H1 (cell line): ENCODE data around the gene USF1.

Experiments
- CBX5 ChIP-seq: fragments of 300-800, 300-1000 bp; sonication (generic); IDR thresholded peaks from 2 replicates; pipeline ENCODE4 v1.7.1; 2016; ENCODE audit warnings: antibody characterized with exemption, low read length, low read depth
- CHD1 ChIP-seq: IDR thresholded peaks from 2 replicates; pipeline ENCODE4 v1.6.1; 2012; ENCODE audit warnings: low read depth, low read length, improper control_type of control experiment
- CHD2 ChIP-seq: IDR thresholded peaks from 2 replicates; pipeline ENCODE4 v1.6.1; 2012; ENCODE audit warnings: low read length, improper control_type of control experiment
- EZH2 ChIP-seq: fragments of 200-600 bp; sonication (generic); IDR thresholded peaks from 2 replicates; pipeline ENCODE4 v1.7.1; 2012; ENCODE audit warnings: low read depth, mild to moderate bottlenecking, moderate library complexity, low read length, inconsistent platforms; ENCODE audit not compliant: severe bottlenecking
- GTF2F1 ChIP-seq: IDR thresholded peaks from 2 replicates; pipeline ENCODE4 v1.6.1; 2012; ENCODE audit warnings: low read depth, low read length, improper control_type of control experiment, borderline replicate concordance
- MAX ChIP-seq: IDR thresholded peaks from 2 replicates; pipeline ENCODE4 v1.6.1; 2012; ENCODE audit warnings: inconsistent platforms
- PHF8 ChIP-seq: fragments of 200-600 bp; sonication (generic); conservative IDR thresholded peaks from 2 replicates; pipeline ENCODE4 v1.7.1; 2012; ENCODE audit warnings: low read depth, mild to moderate bottlenecking, inconsistent platforms, low read length, moderate library complexity
- POLR2AphosphoS5 ChIP-seq: IDR thresholded peaks from 2 replicates; pipeline ENCODE4 v1.6.1; 2011; ENCODE audit warnings: low read depth, low read length
- RAD21 ChIP-seq, 2 experiments: IDR thresholded peaks in 1 of 2; conservative IDR thresholded peaks in 1 of 2; 2 replicates each; pipeline ENCODE4 v1.6.1; 2011; ENCODE audit warnings: low read depth in 2 of 2, low read length in 2 of 2, improper control_type of control experiment in 1 of 2, inconsistent platforms in 1 of 2, mild to moderate bottlenecking in 1 of 2, moderate library complexity in 1 of 2
- SAP30 ChIP-seq: fragments of 300-600 bp; sonication (generic); IDR thresholded peaks from 2 replicates; pipeline ENCODE4 v1.7.1; 2012; ENCODE audit warnings: low read length, moderate library complexity, mild to moderate bottlenecking, inconsistent platforms; ENCODE audit not compliant: insufficient read depth, insufficient replicate concordance
- TAF7 ChIP-seq: optimal IDR thresholded peaks from 2 replicates; pipeline ENCODE3; 2011; ENCODE audit warnings: low read depth, mild to moderate bottlenecking, inconsistent platforms, low read length, moderate library complexity, borderline replicate concordance
- TF ChIP-seq, protein P1 (sequence below), 3 experiments: IDR thresholded peaks; 1 replicate in 2 of 3; 2 replicates in 1 of 3; pipeline versions ENCODE4 v1.5.1 to v1.6.1; 2011; ENCODE audit warnings: low read length in 3 of 3, mild to moderate bottlenecking in 3 of 3, inconsistent platforms in 2 of 3, low read depth in 1 of 3, moderate library complexity in 1 of 3; ENCODE audit not compliant: insufficient read depth in 1 of 3; ENCODE audit errors: control extremely low read depth in 1 of 3

GRCh38 chr1:161017756-161018630, 27.8 kb downstream of the USF1 start:
- no peak for TF ChIP-seq CHD2
- TF ChIP-seq POLR2AphosphoS5, result no peak
- TF ChIP-seq TAF7, result no peak
- no peak for TF ChIP-seq GTF2F1
- TF ChIP-seq RAD21 (IDR thresholded peaks at IDR 0.05 in 1 of 2, conservative IDR thresholded peaks at IDR 0.05 in 1 of 2; ENCODE audit: low read depth in 2 of 2, low read length in 2 of 2), result no peak
- TF ChIP-seq PHF8, result no peak
- TF ChIP-seq SAP30, result no peak
- TF ChIP-seq, protein P1, sequence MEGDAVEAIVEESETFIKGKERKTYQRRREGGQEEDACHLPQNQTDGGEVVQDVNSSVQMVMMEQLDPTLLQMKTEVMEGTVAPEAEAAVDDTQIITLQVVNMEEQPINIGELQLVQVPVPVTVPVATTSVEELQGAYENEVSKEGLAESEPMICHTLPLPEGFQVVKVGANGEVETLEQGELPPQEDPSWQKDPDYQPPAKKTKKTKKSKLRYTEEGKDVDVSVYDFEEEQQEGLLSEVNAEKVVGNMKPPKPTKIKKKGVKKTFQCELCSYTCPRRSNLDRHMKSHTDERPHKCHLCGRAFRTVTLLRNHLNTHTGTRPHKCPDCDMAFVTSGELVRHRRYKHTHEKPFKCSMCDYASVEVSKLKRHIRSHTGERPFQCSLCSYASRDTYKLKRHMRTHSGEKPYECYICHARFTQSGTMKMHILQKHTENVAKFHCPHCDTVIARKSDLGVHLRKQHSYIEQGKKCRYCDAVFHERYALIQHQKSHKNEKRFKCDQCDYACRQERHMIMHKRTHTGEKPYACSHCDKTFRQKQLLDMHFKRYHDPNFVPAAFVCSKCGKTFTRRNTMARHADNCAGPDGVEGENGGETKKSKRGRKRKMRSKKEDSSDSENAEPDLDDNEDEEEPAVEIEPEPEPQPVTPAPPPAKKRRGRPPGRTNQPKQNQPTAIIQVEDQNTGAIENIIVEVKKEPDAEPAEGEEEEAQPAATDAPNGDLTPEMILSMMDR (IDR thresholded peaks at IDR 0.05; ENCODE audit: control extremely low read depth in 1 of 3, insufficient read depth in 1 of 3, low read depth in 1 of 3, low read length in 3 of 3), result no peak
- no peak for TF ChIP-seq CBX5
- TF ChIP-seq MAX, result no peak
- no peak for TF ChIP-seq EZH2
- no peak for TF ChIP-seq CHD1
